A172 (cell line): Measurements from ENCODE around the gene FAM53A. TPM values are rescaled to one million over a fixed set of nuclear protein-coding genes. Genes with fewer than 3 reads are reported as not detected.

Source experiments
- DNase-seq: peaks from one replicate; pipeline ENCODE4 v3.0.0-alpha.2; 2015; ENCODE audit warnings: low spot score
- total RNA-seq: library from RNA; depleted of rRNA; stranded (reverse); fragments of >200 nt; shearing (Covaris generic); gene quantifications from 2 replicates; pipeline ENCODE4 v1.2.3, GENCODE V29; 2014; rRNA removed

The FAM53A gene
- total RNA-seq, 1 experiment from 2014 or later = 4.1 TPM

DNA sequence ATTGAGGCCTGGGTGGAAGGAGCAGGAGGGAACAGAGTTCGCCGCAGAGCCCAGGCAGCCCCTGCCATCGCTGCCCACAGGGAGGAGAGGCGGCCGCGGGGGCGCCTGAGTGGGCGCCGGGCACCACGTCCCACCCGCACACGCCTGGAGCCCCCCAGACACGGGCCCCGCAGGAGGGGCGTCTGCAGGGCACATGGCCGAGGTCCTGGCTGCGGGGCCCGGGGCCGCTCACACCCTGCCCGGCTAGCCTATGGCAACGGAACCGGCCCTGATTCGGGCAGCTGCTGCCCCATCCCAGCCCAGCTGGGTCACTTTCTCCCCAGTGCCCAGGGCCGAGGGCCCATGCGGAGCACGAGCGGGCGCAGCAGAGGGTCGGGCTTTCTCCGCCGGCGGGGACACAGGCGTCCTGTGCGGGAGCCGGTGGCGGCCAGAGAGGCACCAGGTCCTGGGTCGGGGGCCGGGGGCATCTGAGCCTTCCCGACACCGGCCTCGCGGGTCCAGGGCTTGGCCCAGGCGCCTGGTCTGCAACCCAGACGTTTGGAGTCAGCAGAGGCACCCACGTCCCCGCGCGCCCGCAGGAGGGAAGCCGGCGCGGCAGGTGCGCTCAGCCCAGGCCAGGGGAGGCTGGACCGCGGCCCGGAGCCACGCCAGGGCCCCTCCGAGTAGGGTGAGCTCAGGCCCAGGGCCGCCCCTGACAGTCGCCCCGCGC, 91.2 kb downstream of the FAM53A start:
- DNase-seq = no peak

DNA sequence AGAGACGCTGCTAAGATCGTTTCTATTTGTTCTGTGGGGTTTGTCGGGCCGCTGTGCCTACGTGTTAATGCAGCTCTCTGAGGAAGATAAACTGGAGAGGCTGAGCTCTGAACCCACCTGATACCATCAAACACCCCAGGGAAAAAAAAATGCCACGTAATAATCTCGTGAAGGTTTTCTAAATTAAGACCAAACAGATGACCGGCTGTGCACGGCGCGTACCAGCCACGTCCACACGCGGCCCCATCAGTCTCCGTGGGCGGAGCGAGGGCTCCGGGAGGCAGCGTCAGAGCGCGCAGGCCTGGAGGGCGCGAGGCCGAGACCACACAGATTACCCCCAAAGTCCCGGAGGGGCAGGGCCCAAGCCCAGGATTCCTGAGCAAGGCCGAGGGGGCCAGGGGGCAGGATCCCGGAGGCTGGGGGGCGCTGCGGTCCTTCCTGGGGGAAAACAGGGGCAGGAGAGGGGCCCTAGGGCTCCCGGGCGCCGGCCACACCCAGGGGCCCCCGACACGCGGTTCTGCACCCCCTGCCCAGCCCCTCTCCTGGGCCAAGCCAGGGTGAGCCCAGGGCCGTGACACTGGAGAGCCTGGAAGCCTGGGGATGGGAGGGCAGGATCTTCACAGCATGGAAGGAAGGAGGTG, 91.9 kb downstream of the FAM53A start:
- no peak for DNase-seq

DNA sequence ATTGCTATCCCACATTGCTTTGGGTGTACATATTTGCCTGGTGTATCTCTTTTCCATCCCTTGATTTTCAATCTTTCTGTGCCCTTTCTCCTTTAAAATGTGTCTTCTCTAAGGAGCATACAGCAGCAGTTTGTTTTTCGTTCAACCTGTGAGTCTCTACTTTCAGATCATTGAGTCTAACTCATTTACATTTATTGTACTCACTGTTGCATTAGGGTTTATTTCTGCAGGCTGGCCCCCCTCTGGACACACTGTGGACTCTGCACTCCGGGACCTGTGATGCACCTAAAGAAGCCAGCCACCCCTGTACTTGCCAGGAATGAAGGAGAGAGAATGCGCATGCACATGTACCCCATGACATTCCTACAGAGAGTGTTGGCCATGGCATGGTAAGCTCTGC, 93.0 kb downstream of the FAM53A start:
- no peak for DNase-seq

DNA sequence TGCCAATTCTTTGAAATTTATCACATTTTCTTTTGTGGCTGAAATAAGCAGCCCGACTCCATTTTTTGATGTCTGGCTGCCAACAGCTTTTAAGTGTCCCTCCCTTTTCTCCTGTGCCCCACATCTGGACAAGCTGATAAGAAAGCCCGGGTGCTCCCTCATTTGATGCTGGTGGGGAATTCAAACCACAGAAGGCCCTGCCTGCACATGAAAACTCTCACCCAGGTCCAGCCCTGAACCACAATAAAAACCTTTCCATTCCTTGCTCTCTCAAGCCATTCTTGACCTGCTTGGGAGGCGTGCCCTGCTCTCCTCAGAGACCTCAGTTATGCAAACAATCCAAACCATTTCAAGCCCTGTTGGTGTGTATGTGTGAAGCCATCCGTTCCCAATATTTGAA, 93.9 kb downstream of the FAM53A start:
- no peak for DNase-seq

Other genes starting within 250 kb of the FAM53A start
- gene SLBP, start 28.0 kb upstream of the FAM53A start, total RNA-seq = 163 and 168 TPM in 2 replicates
- gene TMEM129, start 37.0 kb upstream of the FAM53A start, total RNA-seq = 43.7 and 47.6 TPM in 2 replicates
- gene TACC3, start 37.2 kb upstream of the FAM53A start, total RNA-seq = 39.6 and 55.0 TPM in 2 replicates
- gene FGFR3, start 109.0 kb upstream of the FAM53A start, total RNA-seq = 12.4 and 19.8 TPM in 2 replicates
- 48.3 and 55.6 TPM in 2 replicates for gene LETM1, start 171.8 kb upstream of the FAM53A start, total RNA-seq
- gene NSD2, start 187.1 kb upstream of the FAM53A start, total RNA-seq = 63.5 and 70.0 TPM in 2 replicates